Liver (tissue), 9 donors: ENCODE measurements around the gene RFX4. TPM values are rescaled to one million over a fixed set of nuclear protein-coding genes. Genes with fewer than 3 reads are reported as not detected.
"Not testable (repeated sequence)": the region's sequence is repeated elsewhere in the genome, so short reads cannot be mapped to it uniquely, and the experiment has no call there.

Source experiments
- DNase-seq: peaks from one replicate; pipeline ENCODE4 v3.0.0-alpha.2; 2017; ENCODE audit warnings: low spot score
- H3K27ac ChIP-seq, 2 donors: one replicate each; pipeline ENCODE4 v1.7.0; 2013; ENCODE audit warnings: inconsistent platforms in 2 of 2, low read length in 2 of 2, control low read depth in 1 of 2, low read depth in 1 of 2, mild to moderate bottlenecking in 1 of 2
- H3K27me3 ChIP-seq, 4 donors: one replicate each; pipeline versions ENCODE4 v1.6.1 to v1.7.0; 2013; ENCODE audit warnings: low read length in 3 of 4, inconsistent platforms in 1 of 4, mild to moderate bottlenecking in 1 of 4, moderate library complexity in 1 of 4; ENCODE audit not compliant: control insufficient read depth in 4 of 4, insufficient read depth in 4 of 4
- H3K36me3 ChIP-seq, 4 donors: one replicate each; pipeline versions ENCODE4 v1.6.1 to v1.7.0; 2013; ENCODE audit warnings: low read length in 3 of 4, mild to moderate bottlenecking in 3 of 4, low read depth in 1 of 4, moderate library complexity in 1 of 4; ENCODE audit not compliant: control insufficient read depth in 4 of 4, insufficient read depth in 3 of 4
- H3K4me1 ChIP-seq, 4 donors: one replicate each; pipeline versions ENCODE4 v1.6.1 to v1.7.0; 2013; ENCODE audit warnings: low read length in 3 of 4, mild to moderate bottlenecking in 3 of 4, moderate library complexity in 1 of 4; ENCODE audit not compliant: control insufficient read depth in 4 of 4, insufficient read depth in 4 of 4
- H3K4me3 ChIP-seq, 3 donors: one replicate each; pipeline versions ENCODE4 v1.6.1 to v1.7.0; 2013; ENCODE audit warnings: low read length in 3 of 3, control low read depth in 1 of 3, low read depth in 1 of 3, mild to moderate bottlenecking in 1 of 3
- H3K9ac ChIP-seq, 2 donors: one replicate each; pipeline ENCODE4 v1.7.0; 2013; ENCODE audit warnings: low read length in 2 of 2, mild to moderate bottlenecking in 2 of 2, moderate library complexity in 2 of 2, control low read depth in 1 of 2, low read depth in 1 of 2
- H3K9me3 ChIP-seq, 4 donors: one replicate each; pipeline versions ENCODE4 v1.6.1 to v1.7.0; 2013; ENCODE audit warnings: low read length in 3 of 4; ENCODE audit not compliant: control insufficient read depth in 4 of 4
- EGR1 ChIP-seq, 2 donors: IDR thresholded peaks; 2 replicates each; pipeline ENCODE4 v1.6.1; 2016 to 2018; ENCODE audit warnings: antibody characterized with exemption in 2 of 2, low read depth in 2 of 2
- FOXA1 ChIP-seq: IDR thresholded peaks from 2 replicates; pipeline ENCODE4 v1.6.1; 2016; ENCODE audit warnings: antibody characterized with exemption
- GABPA ChIP-seq, 2 donors: IDR thresholded peaks in 1 of 2; conservative IDR thresholded peaks in 1 of 2; 2 replicates each; pipeline ENCODE4 v1.6.1; 2016; ENCODE audit warnings: antibody characterized with exemption in 2 of 2, mild to moderate bottlenecking in 1 of 2, moderate library complexity in 1 of 2
- HNF4A ChIP-seq, 2 donors: conservative IDR thresholded peaks; 2 replicates each; pipeline ENCODE4 v1.6.1; 2016; ENCODE audit warnings: antibody characterized with exemption in 2 of 2, mild to moderate bottlenecking in 2 of 2
- HNF4G ChIP-seq: IDR thresholded peaks from 2 replicates; pipeline ENCODE4 v1.6.1; 2016; ENCODE audit warnings: antibody characterized with exemption
- JUND ChIP-seq, 2 donors: IDR thresholded peaks; 2 replicates each; pipeline ENCODE4 v1.6.1; 2016; ENCODE audit warnings: antibody characterized with exemption in 2 of 2
- NR2F2 ChIP-seq: IDR thresholded peaks from 2 replicates; pipeline ENCODE4 v1.6.1; 2016; ENCODE audit warnings: antibody characterized with exemption
- RAD21 ChIP-seq, 2 donors: IDR thresholded peaks; 2 replicates each; pipeline ENCODE4 v1.6.1; 2016; ENCODE audit warnings: antibody characterized with exemption in 2 of 2, mild to moderate bottlenecking in 2 of 2
- RXRA ChIP-seq, 2 donors: IDR thresholded peaks; 2 replicates each; pipeline ENCODE4 v1.6.1; 2017 to 2018; ENCODE audit warnings: antibody characterized with exemption in 2 of 2, mild to moderate bottlenecking in 1 of 2
- SP1 ChIP-seq: IDR thresholded peaks from 2 replicates; pipeline ENCODE4 v1.6.1; 2018; ENCODE audit warnings: antibody characterized with exemption, mild to moderate bottlenecking
- TAF1 ChIP-seq: conservative IDR thresholded peaks from 2 replicates; pipeline ENCODE4 v1.6.1; 2016; ENCODE audit warnings: antibody characterized with exemption, mild to moderate bottlenecking
- YY1 ChIP-seq: IDR thresholded peaks from 2 replicates; pipeline ENCODE4 v1.6.1; 2016; ENCODE audit warnings: antibody characterized with exemption, mild to moderate bottlenecking
- WGBS: extraction: QIAGEN DNeasy Blood & Tissue Kit; methylation state at CpG from one replicate; pipeline ENCODE4 v1.1.7; 2013; 5-methylcytosine and 5-hydroxymethylcytosine counted together
- polyA plus RNA-seq, 2 donors: library from polyadenylated mRNA; stranded (reverse) in 1 of 2; unstranded in 1 of 2; fragments of 200-250 nt in 1 of 2; fragments of >200 nt in 1 of 2; fragmentation: Nextera tagmentation in 1 of 2; extraction: Ambion mirVana in 1 of 2; gene quantifications; one replicate each; pipeline versions ENCODE4 v1.2.1 to v1.2.3, GENCODE V29; 2013 to 2015
- total RNA-seq, 2 donors: library from RNA; depleted of rRNA; stranded (reverse); fragments of >200 nt; gene quantifications; one replicate each; pipeline ENCODE4 v1.2.3, GENCODE V29; 2014
- TF ChIP-seq, protein P1 (sequence below): IDR thresholded peaks from 2 replicates; pipeline ENCODE4 v1.6.1; 2016; ENCODE audit warnings: antibody characterized with exemption, mild to moderate bottlenecking
- TF ChIP-seq, protein P2 (sequence below): IDR thresholded peaks from 2 replicates; pipeline ENCODE4 v1.6.1; 2016; ENCODE audit warnings: antibody characterized with exemption
- TF ChIP-seq, protein P3 (sequence below): IDR thresholded peaks from 2 replicates; pipeline ENCODE4 v1.6.1; 2016; ENCODE audit warnings: antibody characterized with exemption
- TF ChIP-seq, protein P4 (sequence below): fragments of 150-350 bp; IDR thresholded peaks from 2 replicates; pipeline ENCODE4 v1.5.1; 2017; ENCODE audit warnings: improper control_type of control experiment, low read depth, low read length; ENCODE audit not compliant: missing input control
- TF ChIP-seq, protein P5 (sequence below): IDR thresholded peaks from 2 replicates; pipeline ENCODE4 v1.6.1; 2016; ENCODE audit warnings: antibody characterized with exemption
- donor health status: healthy.
- donor health status: healthy.
- donor health status: healthy.
- donor health status: healthy.
- donor health status: healthy.

RFX4 gene
- total and polyA plus RNA-seq, 4 donors, result not detected

DNA sequence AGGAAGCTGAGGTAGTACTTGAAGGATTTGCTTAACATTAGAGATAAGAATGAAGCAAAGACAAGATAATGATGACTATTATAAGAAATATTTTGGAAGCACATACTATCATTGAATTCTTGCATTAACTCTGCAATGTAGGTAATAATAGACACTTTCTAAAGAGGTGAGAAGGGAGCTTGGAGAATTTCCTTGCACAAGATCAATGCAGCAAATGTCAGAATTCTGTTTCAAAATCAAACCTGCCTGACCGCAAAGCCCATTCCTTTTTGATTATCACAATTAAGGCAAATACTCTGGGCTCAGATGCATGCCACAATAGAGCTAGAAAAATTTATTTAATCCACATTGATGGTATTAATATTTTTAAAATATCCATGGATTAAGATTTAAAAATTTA is 141.3 kb downstream of the RFX4 start (continued):
- no peak for TF ChIP-seq HNF4A (conservative IDR thresholded peaks at IDR 0.05)
- no peak for TF ChIP-seq YY1
- TF ChIP-seq, protein P1, sequence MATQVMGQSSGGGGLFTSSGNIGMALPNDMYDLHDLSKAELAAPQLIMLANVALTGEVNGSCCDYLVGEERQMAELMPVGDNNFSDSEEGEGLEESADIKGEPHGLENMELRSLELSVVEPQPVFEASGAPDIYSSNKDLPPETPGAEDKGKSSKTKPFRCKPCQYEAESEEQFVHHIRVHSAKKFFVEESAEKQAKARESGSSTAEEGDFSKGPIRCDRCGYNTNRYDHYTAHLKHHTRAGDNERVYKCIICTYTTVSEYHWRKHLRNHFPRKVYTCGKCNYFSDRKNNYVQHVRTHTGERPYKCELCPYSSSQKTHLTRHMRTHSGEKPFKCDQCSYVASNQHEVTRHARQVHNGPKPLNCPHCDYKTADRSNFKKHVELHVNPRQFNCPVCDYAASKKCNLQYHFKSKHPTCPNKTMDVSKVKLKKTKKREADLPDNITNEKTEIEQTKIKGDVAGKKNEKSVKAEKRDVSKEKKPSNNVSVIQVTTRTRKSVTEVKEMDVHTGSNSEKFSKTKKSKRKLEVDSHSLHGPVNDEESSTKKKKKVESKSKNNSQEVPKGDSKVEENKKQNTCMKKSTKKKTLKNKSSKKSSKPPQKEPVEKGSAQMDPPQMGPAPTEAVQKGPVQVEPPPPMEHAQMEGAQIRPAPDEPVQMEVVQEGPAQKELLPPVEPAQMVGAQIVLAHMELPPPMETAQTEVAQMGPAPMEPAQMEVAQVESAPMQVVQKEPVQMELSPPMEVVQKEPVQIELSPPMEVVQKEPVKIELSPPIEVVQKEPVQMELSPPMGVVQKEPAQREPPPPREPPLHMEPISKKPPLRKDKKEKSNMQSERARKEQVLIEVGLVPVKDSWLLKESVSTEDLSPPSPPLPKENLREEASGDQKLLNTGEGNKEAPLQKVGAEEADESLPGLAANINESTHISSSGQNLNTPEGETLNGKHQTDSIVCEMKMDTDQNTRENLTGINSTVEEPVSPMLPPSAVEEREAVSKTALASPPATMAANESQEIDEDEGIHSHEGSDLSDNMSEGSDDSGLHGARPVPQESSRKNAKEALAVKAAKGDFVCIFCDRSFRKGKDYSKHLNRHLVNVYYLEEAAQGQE, result no peak
- TF ChIP-seq GABPA (IDR thresholded peaks at IDR 0.05 in 1 of 2, conservative IDR thresholded peaks at IDR 0.05 in 1 of 2), result no peak
- no peak for TF ChIP-seq FOXA1

DNA sequence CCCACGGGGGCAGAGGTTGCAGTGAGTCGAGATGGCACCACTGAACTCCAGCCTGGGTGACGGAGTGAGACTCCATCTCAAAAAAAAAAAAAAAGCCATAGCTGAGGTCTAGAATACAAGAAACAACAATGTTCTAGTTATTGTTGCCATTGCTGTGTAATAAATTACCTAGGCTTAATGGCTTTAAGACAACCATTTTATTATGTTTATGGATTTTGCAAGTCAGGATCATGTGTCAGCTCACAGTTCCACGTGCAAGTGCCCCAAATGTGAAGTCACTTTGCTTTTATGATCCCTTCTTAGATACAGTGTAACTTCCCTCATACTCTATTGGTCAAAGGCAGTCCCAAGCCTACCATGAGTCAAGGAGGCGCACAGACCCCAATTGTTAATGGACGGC is 142.1 kb downstream of the RFX4 start:
- TF ChIP-seq HNF4A (conservative IDR thresholded peaks at IDR 0.05) (no peak), NR2F2 (no peak), YY1 (no peak), RXRA (IDR thresholded peaks at IDR 0.05) (no peak), SP1 (no peak), GABPA (IDR thresholded peaks at IDR 0.05 in 1 of 2, conservative IDR thresholded peaks at IDR 0.05 in 1 of 2) (no peak), EGR1 (IDR thresholded peaks at IDR 0.05; ENCODE audit: low read depth in 2 of 2) (no peak), JUND (IDR thresholded peaks at IDR 0.05) (no peak), HNF4G (no peak), TAF1 (no peak), FOXA1 (no peak), RAD21 (IDR thresholded peaks at IDR 0.05) (no peak)
- TF ChIP-seq, protein P2, sequence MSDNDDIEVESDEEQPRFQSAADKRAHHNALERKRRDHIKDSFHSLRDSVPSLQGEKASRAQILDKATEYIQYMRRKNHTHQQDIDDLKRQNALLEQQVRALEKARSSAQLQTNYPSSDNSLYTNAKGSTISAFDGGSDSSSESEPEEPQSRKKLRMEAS, result no peak
- TF ChIP-seq, protein P3, sequence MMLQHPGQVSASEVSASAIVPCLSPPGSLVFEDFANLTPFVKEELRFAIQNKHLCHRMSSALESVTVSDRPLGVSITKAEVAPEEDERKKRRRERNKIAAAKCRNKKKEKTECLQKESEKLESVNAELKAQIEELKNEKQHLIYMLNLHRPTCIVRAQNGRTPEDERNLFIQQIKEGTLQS, result no peak
- TF ChIP-seq, protein P4, sequence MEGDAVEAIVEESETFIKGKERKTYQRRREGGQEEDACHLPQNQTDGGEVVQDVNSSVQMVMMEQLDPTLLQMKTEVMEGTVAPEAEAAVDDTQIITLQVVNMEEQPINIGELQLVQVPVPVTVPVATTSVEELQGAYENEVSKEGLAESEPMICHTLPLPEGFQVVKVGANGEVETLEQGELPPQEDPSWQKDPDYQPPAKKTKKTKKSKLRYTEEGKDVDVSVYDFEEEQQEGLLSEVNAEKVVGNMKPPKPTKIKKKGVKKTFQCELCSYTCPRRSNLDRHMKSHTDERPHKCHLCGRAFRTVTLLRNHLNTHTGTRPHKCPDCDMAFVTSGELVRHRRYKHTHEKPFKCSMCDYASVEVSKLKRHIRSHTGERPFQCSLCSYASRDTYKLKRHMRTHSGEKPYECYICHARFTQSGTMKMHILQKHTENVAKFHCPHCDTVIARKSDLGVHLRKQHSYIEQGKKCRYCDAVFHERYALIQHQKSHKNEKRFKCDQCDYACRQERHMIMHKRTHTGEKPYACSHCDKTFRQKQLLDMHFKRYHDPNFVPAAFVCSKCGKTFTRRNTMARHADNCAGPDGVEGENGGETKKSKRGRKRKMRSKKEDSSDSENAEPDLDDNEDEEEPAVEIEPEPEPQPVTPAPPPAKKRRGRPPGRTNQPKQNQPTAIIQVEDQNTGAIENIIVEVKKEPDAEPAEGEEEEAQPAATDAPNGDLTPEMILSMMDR, result no peak
- TF ChIP-seq, protein P1, result no peak
- TF ChIP-seq, protein P5, sequence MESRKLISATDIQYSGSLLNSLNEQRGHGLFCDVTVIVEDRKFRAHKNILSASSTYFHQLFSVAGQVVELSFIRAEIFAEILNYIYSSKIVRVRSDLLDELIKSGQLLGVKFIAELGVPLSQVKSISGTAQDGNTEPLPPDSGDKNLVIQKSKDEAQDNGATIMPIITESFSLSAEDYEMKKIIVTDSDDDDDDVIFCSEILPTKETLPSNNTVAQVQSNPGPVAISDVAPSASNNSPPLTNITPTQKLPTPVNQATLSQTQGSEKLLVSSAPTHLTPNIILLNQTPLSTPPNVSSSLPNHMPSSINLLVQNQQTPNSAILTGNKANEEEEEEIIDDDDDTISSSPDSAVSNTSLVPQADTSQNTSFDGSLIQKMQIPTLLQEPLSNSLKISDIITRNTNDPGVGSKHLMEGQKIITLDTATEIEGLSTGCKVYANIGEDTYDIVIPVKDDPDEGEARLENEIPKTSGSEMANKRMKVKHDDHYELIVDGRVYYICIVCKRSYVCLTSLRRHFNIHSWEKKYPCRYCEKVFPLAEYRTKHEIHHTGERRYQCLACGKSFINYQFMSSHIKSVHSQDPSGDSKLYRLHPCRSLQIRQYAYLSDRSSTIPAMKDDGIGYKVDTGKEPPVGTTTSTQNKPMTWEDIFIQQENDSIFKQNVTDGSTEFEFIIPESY, result no peak
- Histone ChIP-seq H3K36me3 (no peaks in the 10 kb centered on the region), H3K27ac (no peak overlapping the region), H3K4me1 (peaks cover 0 to 4% (median 2%) of the 10 kb centered on the region in 4 donors), H3K9me3 (no peaks in the 10 kb centered on the region), H3K27me3 (no peaks in the 10 kb centered on the region), H3K9ac (no peak overlapping the region), H3K4me3 (no peak overlapping the region)
- whole genome bisulfite sequencing, result 92% methylated on average over 6 of the region's 6 CpGs
- no peak for DNase-seq

DNA sequence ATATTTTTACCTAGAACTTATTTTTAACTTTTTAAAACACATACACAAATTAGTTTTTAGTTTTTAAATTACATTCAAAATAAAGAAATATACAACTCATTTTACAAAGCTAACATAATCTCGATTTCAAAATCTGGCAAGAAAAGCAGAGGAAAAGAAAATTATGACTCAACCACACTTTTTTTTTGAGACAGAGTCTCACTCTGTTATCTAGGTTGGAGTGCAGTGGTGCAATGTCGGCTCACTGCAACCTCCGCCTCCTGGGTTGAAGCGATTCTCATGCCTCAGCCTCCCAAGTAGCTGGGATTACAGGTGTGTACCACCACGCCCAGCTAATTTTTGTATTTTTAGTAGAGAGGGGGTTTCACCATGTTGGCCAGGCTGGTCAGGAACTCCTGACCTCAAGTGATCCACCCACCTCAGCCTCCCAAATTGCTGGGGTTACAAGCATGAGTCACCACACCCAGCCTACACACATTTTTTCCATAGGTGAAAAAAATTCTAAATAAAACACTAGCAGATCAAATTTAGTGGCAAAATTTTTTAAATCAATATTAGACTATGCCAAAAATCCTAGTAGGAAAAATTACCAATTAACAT is 143.9 kb downstream of the RFX4 start:
- not testable (repeated sequence) for H3K27me3 ChIP-seq, H3K9me3 ChIP-seq, DNase-seq, H3K9ac ChIP-seq, H3K27ac ChIP-seq, H3K4me1 ChIP-seq, H3K4me3 ChIP-seq, H3K36me3 ChIP-seq
- WGBS, result 92% methylated on average over 5 of the region's 5 CpGs
